GM23338 (cell line): Measurements from ENCODE around the gene IQCE. TPM values are rescaled to one million over a fixed set of nuclear protein-coding genes. Genes with fewer than 3 reads are reported as not detected.

Experiments
- ATAC-seq: fragments of 200-7000 bp; cut with Tn5 transposase; 3 replicates; pipeline ENCODE4 v1.9.1; 2020
- DNase-seq: peaks from one replicate; pipeline ENCODE4 v3.0.0-alpha.2; 2015; ENCODE audit warnings: low spot score
- H2AFZ ChIP-seq: fragments of 200-600 bp; sonication (generic); 2 replicates; pipeline ENCODE4 v1.8.0; 2016; ENCODE audit warnings: antibody characterized with exemption, mild to moderate bottlenecking, moderate library complexity
- H3F3A ChIP-seq: fragments of 200-600 bp; sonication (generic); replicated peaks from 2 replicates; pipeline ENCODE4 v1.8.0; 2017; ENCODE audit warnings: antibody characterized with exemption, mixed run types, low read depth
- H3K27ac ChIP-seq: fragments of 200-600 bp; sonication (generic); 2 replicates; pipeline ENCODE4 v1.6.1; 2016; ENCODE audit warnings: low read depth
- H3K27me3 ChIP-seq: fragments of 200-600 bp; sonication (generic); 2 replicates; pipeline ENCODE4 v1.8.0; 2016; ENCODE audit warnings: mild to moderate bottlenecking, mixed run types, moderate library complexity; ENCODE audit not compliant: insufficient read depth
- H3K36me3 ChIP-seq: fragments of 200-600 bp; sonication (generic); 2 replicates; pipeline ENCODE4 v1.8.0; 2016; ENCODE audit warnings: mild to moderate bottlenecking; ENCODE audit not compliant: insufficient read depth
- H3K4me1 ChIP-seq: fragments of 200-600 bp; sonication (generic); 2 replicates; pipeline ENCODE4 v1.8.0; 2016; ENCODE audit warnings: mild to moderate bottlenecking, moderate library complexity; ENCODE audit not compliant: insufficient read depth
- H3K4me2 ChIP-seq: fragments of 200-600 bp; sonication (generic); 2 replicates; pipeline ENCODE4 v1.7.1; 2017; ENCODE audit warnings: mixed run types
- H3K4me3 ChIP-seq: fragments of 200-600 bp; sonication (generic); 2 replicates; pipeline ENCODE4 v1.6.1; 2016; ENCODE audit warnings: mixed run types
- H3K79me2 ChIP-seq: fragments of 200-600 bp; sonication (generic); replicated peaks from 2 replicates; pipeline ENCODE4 v1.8.0; 2017; ENCODE audit warnings: mild to moderate bottlenecking; ENCODE audit not compliant: insufficient read depth
- H3K9me2 ChIP-seq: fragments of 200-600 bp; sonication (generic); 2 replicates; pipeline ENCODE4 v1.8.0; 2017; ENCODE audit not compliant: insufficient read depth
- H4K20me1 ChIP-seq: fragments of 200-600 bp; sonication (generic); replicated peaks from 2 replicates; pipeline ENCODE4 v1.8.0; 2017; ENCODE audit warnings: mild to moderate bottlenecking; ENCODE audit not compliant: insufficient read depth
- H3K27ac Mint-ChIP-seq: 2 replicates; pipeline ENCODE4 v1.8.0; 2020; ENCODE audit warnings: inconsistent platforms, mild to moderate bottlenecking, moderate library complexity, mixed read lengths
- H3K27me3 Mint-ChIP-seq: 3 replicates; pipeline ENCODE4 v1.8.0; 2022; ENCODE audit warnings: low read depth, mild to moderate bottlenecking, moderate library complexity, mixed read lengths, inconsistent platforms; ENCODE audit not compliant: insufficient read depth, poor library complexity
- H3K36me3 Mint-ChIP-seq: 3 replicates; pipeline ENCODE4 v1.8.0; 2021; ENCODE audit warnings: low read depth, mild to moderate bottlenecking, inconsistent platforms, moderate library complexity, mixed read lengths
- H3K4me1 Mint-ChIP-seq: 3 replicates; pipeline ENCODE4 v1.8.0; 2020; ENCODE audit warnings: mild to moderate bottlenecking, inconsistent platforms, mixed read lengths
- H3K4me3 Mint-ChIP-seq: 3 replicates; pipeline ENCODE4 v1.8.0; 2021; ENCODE audit warnings: moderate library complexity, mild to moderate bottlenecking, inconsistent platforms, mixed read lengths
- H3K9me3 Mint-ChIP-seq: 3 replicates; pipeline ENCODE4 v1.8.0; 2020; ENCODE audit warnings: moderate library complexity, mild to moderate bottlenecking, inconsistent platforms, mixed read lengths
- CREB1 ChIP-seq: fragments of 250-450 bp; sonication (Bioruptor Pico); IDR thresholded peaks from 2 replicates; pipeline ENCODE4 v1.5.0; 2020; ENCODE audit warnings: low read depth, mild to moderate bottlenecking, moderate library complexity
- EZH2 ChIP-seq: fragments of 200-600 bp; sonication (generic); IDR thresholded peaks from one replicate; pipeline ENCODE4 v1.8.0; 2017; ENCODE audit warnings: antibody characterized with exemption, mild to moderate bottlenecking, low read depth; ENCODE audit not compliant: unreplicated experiment
- EZH2phosphoT487 ChIP-seq: fragments of 200-600 bp; sonication (generic); IDR thresholded peaks from one replicate; pipeline ENCODE4 v1.8.1; 2018; ENCODE audit warnings: antibody characterized with exemption; ENCODE audit not compliant: unreplicated experiment
- JUNB ChIP-seq: IDR thresholded peaks from one replicate; pipeline ENCODE4 v1.6.1; 2016; ENCODE audit warnings: antibody characterized with exemption; ENCODE audit not compliant: unreplicated experiment
- NANOG ChIP-seq: IDR thresholded peaks from 2 replicates; pipeline ENCODE4 v1.6.1; 2016; ENCODE audit warnings: antibody characterized with exemption, borderline replicate concordance
- STAT1 ChIP-seq: IDR thresholded peaks from one replicate; pipeline ENCODE4 v1.6.1; 2016; ENCODE audit warnings: antibody characterized with exemption; ENCODE audit not compliant: unreplicated experiment
- ZNF114 ChIP-seq: fragments of 250-450 bp; sonication (Bioruptor Pico); IDR thresholded peaks from 2 replicates; pipeline ENCODE4 v1.5.0; 2020; ENCODE audit warnings: mild to moderate bottlenecking, moderate library complexity
- ZNF331 ChIP-seq: fragments of 250-450 bp; sonication (Bioruptor Pico); IDR thresholded peaks from 2 replicates; pipeline ENCODE4 v1.5.0; 2020; ENCODE audit warnings: low read depth, mild to moderate bottlenecking, moderate library complexity
- polyA plus RNA-seq: library from polyadenylated mRNA; unstranded; fragments of >200 nt; fragmentation: Nextera tagmentation; extraction: Ambion mirVana; gene quantifications from 2 replicates; pipeline ENCODE4 v1.2.1, GENCODE V29; 2016
- total RNA-seq: library from RNA; depleted of rRNA; stranded (reverse); fragments of >200 nt; shearing (Covaris generic); gene quantifications from 2 replicates; pipeline ENCODE4 v1.2.3, GENCODE V29; 2014
- TF ChIP-seq, protein P1 (sequence below): fragments of 250-450 bp; sonication (Bioruptor Pico); IDR thresholded peaks from 2 replicates; pipeline ENCODE4 v1.5.0; 2020; ENCODE audit warnings: mild to moderate bottlenecking, moderate library complexity
- TF ChIP-seq, protein P2 (sequence below): IDR thresholded peaks from one replicate; pipeline ENCODE4 v1.6.1; 2018; ENCODE audit warnings: antibody characterized with exemption; ENCODE audit not compliant: unreplicated experiment
- TF ChIP-seq, protein P3 (sequence below): IDR thresholded peaks from 2 replicates; pipeline ENCODE4 v1.6.1; 2016; ENCODE audit warnings: antibody characterized with exemption

IQCE gene
- total and polyA plus RNA-seq, 2 experiments from 2014 or later = 5.0 to 7.7 TPM

DNA sequence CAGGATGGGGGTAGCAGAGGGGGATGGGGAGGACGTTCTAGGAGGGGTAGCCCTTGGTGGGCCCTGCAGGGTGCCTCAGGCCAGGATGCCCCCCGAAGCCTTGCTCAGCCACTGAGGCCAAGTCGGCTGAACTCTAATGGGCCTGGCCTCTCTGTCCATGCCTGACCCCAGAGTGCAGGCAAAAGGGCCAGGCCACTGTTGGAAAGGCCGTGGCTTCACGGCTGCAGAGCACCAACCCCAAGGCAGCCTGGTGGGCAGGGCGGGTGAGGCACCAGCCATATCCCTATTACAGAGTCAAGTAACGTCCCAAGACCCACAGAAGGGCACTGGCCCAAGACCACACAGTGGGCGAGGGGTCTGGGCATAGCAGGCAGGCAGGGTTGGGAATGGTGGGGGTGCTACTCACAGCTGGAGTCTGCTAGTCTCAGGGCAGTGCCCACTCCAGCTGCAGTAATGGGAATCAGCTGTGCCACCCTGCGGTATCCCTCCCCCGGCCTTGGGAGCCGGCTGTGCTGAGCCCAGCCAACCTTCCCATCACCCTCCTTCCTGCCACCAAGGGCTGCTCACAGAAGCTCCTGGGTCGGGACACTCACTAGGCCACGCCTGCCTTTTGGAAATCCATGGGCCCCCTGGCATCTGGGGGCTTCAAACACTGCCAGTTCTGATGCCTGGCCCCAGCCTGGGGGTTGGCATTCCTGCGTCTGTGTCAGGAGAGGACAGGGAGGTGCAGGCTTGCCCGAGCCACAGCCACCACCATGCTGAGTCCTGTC lies 43.2 kb upstream of the IQCE start:
- Histone ChIP-seq H3F3A (no peaks in the 10 kb centered on the region; the same call in 1 of the 2 replicates), H3K4me2 (no peak overlapping the region)

DNA sequence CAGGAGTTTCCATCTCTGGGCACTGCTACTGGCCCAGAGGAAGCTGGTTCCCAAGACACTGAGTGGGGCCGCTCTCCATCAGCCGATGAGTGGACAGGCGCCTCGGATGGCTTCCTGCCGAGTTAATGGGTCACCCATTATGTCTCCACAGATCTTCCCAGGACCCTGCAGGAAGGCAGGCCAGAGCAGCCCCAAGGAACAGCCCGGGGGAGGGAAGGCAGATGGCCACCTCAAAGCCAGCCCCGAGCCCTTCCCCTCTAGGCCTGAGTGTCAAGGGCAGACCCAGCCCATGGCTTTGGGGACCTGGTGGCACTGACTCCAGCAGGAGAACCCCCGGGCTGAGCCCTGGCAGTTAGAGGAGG lies 42.6 kb upstream of the IQCE start:
- Mint-ChIP-seq H3K27me3 (peaks cover 36% of the 10 kb centered on the region), H3K4me1 (peaks cover 30% of the 10 kb centered on the region), H3K9me3 (no peaks in the 10 kb centered on the region), H3K4me3 (no peak overlapping the region), H3K27ac (no peak overlapping the region), H3K36me3 (no peaks in the 10 kb centered on the region)
- H3K9me2 ChIP-seq = peaks cover 9% of the 10 kb centered on the region; the same call in 1 of the 2 replicates
- H3K27ac ChIP-seq = no peak overlapping the region
- no peaks in the 10 kb centered on the region for H3K36me3 ChIP-seq
- H3F3A ChIP-seq = no peaks in the 10 kb centered on the region; the same call in 1 of the 2 replicates
- no peaks in the 10 kb centered on the region; the same call in 1 of the 2 replicates for H4K20me1 ChIP-seq
- no peak overlapping the region for H3K4me3 ChIP-seq
- H2AFZ ChIP-seq = no peak overlapping the region
- H3K27me3 ChIP-seq = peaks cover 28% of the 10 kb centered on the region
- ATAC-seq (no peak), DNase-seq (no peak)
- peaks cover 7% of the 10 kb centered on the region for H3K79me2 ChIP-seq
- peaks cover 24% of the 10 kb centered on the region for H3K4me1 ChIP-seq
- H3K4me2 ChIP-seq = no peak overlapping the region
- TF ChIP-seq CREB1 (no peak), ZNF114 (no peak), ZNF331 (CRISPR knock-in tag) (no peak), STAT1 (no peak), JUNB (no peak), EZH2 (no peak), EZH2phosphoT487 (no peak)
- TF ChIP-seq, protein P1, sequence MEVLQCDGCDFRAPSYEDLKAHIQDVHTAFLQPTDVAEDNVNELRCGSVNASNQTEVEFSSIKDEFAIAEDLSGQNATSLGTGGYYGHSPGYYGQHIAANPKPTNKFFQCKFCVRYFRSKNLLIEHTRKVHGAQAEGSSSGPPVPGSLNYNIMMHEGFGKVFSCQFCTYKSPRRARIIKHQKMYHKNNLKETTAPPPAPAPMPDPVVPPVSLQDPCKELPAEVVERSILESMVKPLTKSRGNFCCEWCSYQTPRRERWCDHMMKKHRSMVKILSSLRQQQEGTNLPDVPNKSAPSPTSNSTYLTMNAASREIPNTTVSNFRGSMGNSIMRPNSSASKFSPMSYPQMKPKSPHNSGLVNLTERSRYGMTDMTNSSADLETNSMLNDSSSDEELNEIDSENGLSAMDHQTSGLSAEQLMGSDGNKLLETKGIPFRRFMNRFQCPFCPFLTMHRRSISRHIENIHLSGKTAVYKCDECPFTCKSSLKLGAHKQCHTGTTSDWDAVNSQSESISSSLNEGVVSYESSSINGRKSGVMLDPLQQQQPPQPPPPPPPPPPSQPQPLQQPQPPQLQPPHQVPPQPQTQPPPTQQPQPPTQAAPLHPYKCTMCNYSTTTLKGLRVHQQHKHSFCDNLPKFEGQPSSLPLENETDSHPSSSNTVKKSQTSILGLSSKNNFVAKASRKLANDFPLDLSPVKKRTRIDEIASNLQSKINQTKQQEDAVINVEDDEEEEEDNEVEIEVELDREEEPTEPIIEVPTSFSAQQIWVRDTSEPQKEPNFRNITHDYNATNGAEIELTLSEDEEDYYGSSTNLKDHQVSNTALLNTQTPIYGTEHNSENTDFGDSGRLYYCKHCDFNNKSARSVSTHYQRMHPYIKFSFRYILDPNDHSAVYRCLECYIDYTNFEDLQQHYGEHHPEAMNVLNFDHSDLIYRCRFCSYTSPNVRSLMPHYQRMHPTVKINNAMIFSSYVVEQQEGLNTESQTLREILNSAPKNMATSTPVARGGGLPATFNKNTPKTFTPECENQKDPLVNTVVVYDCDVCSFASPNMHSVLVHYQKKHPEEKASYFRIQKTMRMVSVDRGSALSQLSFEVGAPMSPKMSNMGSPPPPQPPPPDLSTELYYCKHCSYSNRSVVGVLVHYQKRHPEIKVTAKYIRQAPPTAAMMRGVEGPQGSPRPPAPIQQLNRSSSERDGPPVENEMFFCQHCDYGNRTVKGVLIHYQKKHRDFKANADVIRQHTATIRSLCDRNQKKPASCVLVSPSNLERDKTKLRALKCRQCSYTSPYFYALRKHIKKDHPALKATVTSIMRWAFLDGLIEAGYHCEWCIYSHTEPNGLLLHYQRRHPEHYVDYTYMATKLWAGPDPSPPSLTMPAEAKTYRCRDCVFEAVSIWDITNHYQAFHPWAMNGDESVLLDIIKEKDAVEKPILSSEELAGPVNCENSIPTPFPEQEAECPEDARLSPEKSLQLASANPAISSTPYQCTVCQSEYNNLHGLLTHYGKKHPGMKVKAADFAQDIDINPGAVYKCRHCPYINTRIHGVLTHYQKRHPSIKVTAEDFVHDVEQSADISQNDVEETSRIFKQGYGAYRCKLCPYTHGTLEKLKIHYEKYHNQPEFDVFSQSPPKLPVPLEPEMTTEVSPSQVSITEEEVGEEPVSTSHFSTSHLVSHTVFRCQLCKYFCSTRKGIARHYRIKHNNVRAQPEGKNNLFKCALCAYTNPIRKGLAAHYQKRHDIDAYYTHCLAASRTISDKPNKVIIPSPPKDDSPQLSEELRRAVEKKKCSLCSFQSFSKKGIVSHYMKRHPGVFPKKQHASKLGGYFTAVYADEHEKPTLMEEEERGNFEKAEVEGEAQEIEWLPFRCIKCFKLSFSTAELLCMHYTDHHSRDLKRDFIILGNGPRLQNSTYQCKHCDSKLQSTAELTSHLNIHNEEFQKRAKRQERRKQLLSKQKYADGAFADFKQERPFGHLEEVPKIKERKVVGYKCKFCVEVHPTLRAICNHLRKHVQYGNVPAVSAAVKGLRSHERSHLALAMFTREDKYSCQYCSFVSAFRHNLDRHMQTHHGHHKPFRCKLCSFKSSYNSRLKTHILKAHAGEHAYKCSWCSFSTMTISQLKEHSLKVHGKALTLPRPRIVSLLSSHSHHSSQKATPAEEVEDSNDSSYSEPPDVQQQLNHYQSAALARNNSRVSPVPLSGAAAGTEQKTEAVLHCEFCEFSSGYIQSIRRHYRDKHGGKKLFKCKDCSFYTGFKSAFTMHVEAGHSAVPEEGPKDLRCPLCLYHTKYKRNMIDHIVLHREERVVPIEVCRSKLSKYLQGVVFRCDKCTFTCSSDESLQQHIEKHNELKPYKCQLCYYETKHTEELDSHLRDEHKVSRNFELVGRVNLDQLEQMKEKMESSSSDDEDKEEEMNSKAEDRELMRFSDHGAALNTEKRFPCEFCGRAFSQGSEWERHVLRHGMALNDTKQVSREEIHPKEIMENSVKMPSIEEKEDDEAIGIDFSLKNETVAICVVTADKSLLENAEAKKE (CRISPR knock-in tag) = no peak
- TF ChIP-seq, protein P2, sequence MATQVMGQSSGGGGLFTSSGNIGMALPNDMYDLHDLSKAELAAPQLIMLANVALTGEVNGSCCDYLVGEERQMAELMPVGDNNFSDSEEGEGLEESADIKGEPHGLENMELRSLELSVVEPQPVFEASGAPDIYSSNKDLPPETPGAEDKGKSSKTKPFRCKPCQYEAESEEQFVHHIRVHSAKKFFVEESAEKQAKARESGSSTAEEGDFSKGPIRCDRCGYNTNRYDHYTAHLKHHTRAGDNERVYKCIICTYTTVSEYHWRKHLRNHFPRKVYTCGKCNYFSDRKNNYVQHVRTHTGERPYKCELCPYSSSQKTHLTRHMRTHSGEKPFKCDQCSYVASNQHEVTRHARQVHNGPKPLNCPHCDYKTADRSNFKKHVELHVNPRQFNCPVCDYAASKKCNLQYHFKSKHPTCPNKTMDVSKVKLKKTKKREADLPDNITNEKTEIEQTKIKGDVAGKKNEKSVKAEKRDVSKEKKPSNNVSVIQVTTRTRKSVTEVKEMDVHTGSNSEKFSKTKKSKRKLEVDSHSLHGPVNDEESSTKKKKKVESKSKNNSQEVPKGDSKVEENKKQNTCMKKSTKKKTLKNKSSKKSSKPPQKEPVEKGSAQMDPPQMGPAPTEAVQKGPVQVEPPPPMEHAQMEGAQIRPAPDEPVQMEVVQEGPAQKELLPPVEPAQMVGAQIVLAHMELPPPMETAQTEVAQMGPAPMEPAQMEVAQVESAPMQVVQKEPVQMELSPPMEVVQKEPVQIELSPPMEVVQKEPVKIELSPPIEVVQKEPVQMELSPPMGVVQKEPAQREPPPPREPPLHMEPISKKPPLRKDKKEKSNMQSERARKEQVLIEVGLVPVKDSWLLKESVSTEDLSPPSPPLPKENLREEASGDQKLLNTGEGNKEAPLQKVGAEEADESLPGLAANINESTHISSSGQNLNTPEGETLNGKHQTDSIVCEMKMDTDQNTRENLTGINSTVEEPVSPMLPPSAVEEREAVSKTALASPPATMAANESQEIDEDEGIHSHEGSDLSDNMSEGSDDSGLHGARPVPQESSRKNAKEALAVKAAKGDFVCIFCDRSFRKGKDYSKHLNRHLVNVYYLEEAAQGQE = no peak
- TF ChIP-seq, protein P3, sequence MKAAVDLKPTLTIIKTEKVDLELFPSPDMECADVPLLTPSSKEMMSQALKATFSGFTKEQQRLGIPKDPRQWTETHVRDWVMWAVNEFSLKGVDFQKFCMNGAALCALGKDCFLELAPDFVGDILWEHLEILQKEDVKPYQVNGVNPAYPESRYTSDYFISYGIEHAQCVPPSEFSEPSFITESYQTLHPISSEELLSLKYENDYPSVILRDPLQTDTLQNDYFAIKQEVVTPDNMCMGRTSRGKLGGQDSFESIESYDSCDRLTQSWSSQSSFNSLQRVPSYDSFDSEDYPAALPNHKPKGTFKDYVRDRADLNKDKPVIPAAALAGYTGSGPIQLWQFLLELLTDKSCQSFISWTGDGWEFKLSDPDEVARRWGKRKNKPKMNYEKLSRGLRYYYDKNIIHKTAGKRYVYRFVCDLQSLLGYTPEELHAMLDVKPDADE = no peak

More for the DNA sequence above, 43.2 kb upstream of the IQCE start:
- H4K20me1 ChIP-seq = no peaks in the 10 kb centered on the region; the same call in 1 of the 2 replicates
- peaks cover 9% of the 10 kb centered on the region; the same call in 1 of the 2 replicates for H3K9me2 ChIP-seq
- H3K27me3 ChIP-seq = peaks cover 25% of the 10 kb centered on the region
- H3K27ac ChIP-seq = no peak overlapping the region
- Mint-ChIP-seq H3K4me3 (no peak overlapping the region), H3K27me3 (peaks cover 32% of the 10 kb centered on the region), H3K9me3 (no peaks in the 10 kb centered on the region), H3K36me3 (no peaks in the 10 kb centered on the region), H3K4me1 (peaks cover 27% of the 10 kb centered on the region), H3K27ac (no peak overlapping the region)
- H3K36me3 ChIP-seq = no peaks in the 10 kb centered on the region
- no peak overlapping the region for H2AFZ ChIP-seq
- no peak for TF ChIP-seq NANOG
- no peak for ATAC-seq
- peaks cover 5% of the 10 kb centered on the region for H3K79me2 ChIP-seq
- no peak overlapping the region for H3K4me3 ChIP-seq
- H3K4me1 ChIP-seq = peaks cover 23% of the 10 kb centered on the region
- no peak for DNase-seq
